Measurements from ENCODE around the gene WTIP. TPM values are rescaled to one million over a fixed set of nuclear protein-coding genes. Genes with fewer than 3 reads are reported as not detected.

WTIP gene
- total and polyA plus RNA-seq, 5 donors: 8.2 to 20.1 (median 17.2) TPM

GRCh38 chr19:34494601-34495000, 13.0 kb downstream of the WTIP start:
- intact Hi-C loops (cut with DNase I): no loop called here
- Histone ChIP-seq H3K27ac (ENCODE audit: low read length) (no peak overlapping the region), H3K27me3 (ENCODE audit: control insufficient read depth, insufficient read depth) (no peaks in the 10 kb centered on the region), H3K9me3 (ENCODE audit: control insufficient read depth, low read length) (no peaks in the 10 kb centered on the region), H3K4me3 (ENCODE audit: low read length) (no peak overlapping the region), H3K4me1 (ENCODE audit: control insufficient read depth, insufficient read depth, low read length) (no peaks in the 10 kb centered on the region)
- WGBS: 95% methylated on average over 11 of the region's 11 CpGs
- ATAC-seq (no peak), DNase-seq (no peak)

- H3K4me1 ChIP-seq (ENCODE audit: control insufficient read depth, insufficient read depth, low read length): no peaks in the 10 kb centered on the region
- no peak overlapping the region for H3K27ac ChIP-seq (ENCODE audit: low read length)
- no peaks in the 10 kb centered on the region for H3K27me3 ChIP-seq (ENCODE audit: control insufficient read depth, insufficient read depth)
- no peak overlapping the region for H3K4me3 ChIP-seq (ENCODE audit: low read length)
- H3K9me3 ChIP-seq (ENCODE audit: control insufficient read depth, low read length): no peaks in the 10 kb centered on the region
- no peak for ATAC-seq
- 94% methylated on average over 18 of the region's 18 CpGs for WGBS
- intact Hi-C loops (cut with DNase I): no loop called here
- no peak for DNase-seq
Observed at GRCh38 chr19:34495416-34495815, 13.9 kb downstream of the WTIP start.

GRCh38 chr19:34497112-34497805, 15.7 kb downstream of the WTIP start:
- intact Hi-C loops (cut with DNase I): no loop called here
- no peak overlapping the region for H3K27ac ChIP-seq (ENCODE audit: low read length)
- H3K9me3 ChIP-seq (ENCODE audit: control insufficient read depth, low read length): no peaks in the 10 kb centered on the region
- DNase-seq: no peak
- no peak for ATAC-seq
- H3K4me3 ChIP-seq (ENCODE audit: low read length): no peak overlapping the region
- no peaks in the 10 kb centered on the region for H3K4me1 ChIP-seq (ENCODE audit: control insufficient read depth, insufficient read depth, low read length)
- no peaks in the 10 kb centered on the region for H3K27me3 ChIP-seq (ENCODE audit: control insufficient read depth, insufficient read depth)
- WGBS: 94% methylated on average over 15 of the region's 15 CpGs

DNA sequence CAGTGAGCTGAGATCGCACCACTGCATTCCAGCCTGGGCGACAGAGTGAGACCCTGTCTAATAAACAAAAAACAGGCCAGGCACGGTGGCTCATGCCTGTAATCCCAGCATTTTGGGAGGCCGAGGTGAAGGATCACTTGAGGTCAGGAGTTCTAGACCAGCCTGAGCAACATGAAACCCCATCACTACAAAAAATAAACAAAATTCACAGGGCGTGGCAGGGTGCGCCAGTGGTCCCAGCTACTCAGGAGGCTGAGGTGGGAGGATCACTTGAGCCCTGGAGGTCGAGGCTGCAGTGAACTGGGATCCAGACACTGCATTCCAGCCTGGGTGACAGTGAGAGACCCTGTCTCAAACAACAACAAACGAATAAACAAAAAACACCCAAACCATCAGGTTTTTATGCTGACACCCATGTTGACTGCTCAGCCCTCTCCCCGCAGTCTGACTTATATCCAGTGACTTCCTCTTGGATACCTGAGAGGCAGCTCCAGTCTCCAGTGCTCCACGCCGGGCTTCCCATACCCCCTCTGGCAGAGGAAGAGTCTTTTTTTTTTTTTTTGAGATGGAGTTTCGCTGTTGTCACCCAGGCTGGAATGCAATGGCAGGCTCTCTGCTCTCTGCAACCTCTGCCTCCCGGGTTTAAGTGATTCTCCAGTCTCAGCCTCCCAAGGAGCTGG, 17.7 kb downstream of the WTIP start:
- WGBS: 88% methylated on average over 13 of the region's 13 CpGs

GRCh38 chr19:34500656-34501120, 19.1 kb downstream of the WTIP start:
- DNase-seq (no peak), ATAC-seq (no peak)
- no peak overlapping the region for H3K4me3 ChIP-seq (ENCODE audit: low read length)
- no peaks in the 10 kb centered on the region for H3K9me3 ChIP-seq (ENCODE audit: control insufficient read depth, low read length)
- intact Hi-C loops (cut with DNase I): loop anchor here in 3 of 4 donors (5.0 kb wide), 1 partner anchor 212 kb away; no protein-coding TSS in a partner anchor
- H3K4me1 ChIP-seq (ENCODE audit: control insufficient read depth, insufficient read depth, low read length): no peaks in the 10 kb centered on the region
- no peaks in the 10 kb centered on the region for H3K27me3 ChIP-seq (ENCODE audit: control insufficient read depth, insufficient read depth)
- 70% methylated on average over 25 of the region's 25 CpGs for WGBS
- H3K27ac ChIP-seq (ENCODE audit: low read length): no peak overlapping the region

More for the DNA sequence above, 17.7 kb downstream of the WTIP start:
- Histone ChIP-seq H3K9me3 (ENCODE audit: control insufficient read depth, low read length) (no peaks in the 10 kb centered on the region), H3K4me1 (ENCODE audit: control insufficient read depth, insufficient read depth, low read length) (no peaks in the 10 kb centered on the region), H3K4me3 (ENCODE audit: low read length) (no peak overlapping the region), H3K27me3 (ENCODE audit: control insufficient read depth, insufficient read depth) (no peaks in the 10 kb centered on the region), H3K27ac (ENCODE audit: low read length) (no peak overlapping the region)
- intact Hi-C loops (cut with DNase I): no loop called here
- ATAC-seq (no peak), DNase-seq (peak in 1 of 3 donors; percentile 31)

DNA sequence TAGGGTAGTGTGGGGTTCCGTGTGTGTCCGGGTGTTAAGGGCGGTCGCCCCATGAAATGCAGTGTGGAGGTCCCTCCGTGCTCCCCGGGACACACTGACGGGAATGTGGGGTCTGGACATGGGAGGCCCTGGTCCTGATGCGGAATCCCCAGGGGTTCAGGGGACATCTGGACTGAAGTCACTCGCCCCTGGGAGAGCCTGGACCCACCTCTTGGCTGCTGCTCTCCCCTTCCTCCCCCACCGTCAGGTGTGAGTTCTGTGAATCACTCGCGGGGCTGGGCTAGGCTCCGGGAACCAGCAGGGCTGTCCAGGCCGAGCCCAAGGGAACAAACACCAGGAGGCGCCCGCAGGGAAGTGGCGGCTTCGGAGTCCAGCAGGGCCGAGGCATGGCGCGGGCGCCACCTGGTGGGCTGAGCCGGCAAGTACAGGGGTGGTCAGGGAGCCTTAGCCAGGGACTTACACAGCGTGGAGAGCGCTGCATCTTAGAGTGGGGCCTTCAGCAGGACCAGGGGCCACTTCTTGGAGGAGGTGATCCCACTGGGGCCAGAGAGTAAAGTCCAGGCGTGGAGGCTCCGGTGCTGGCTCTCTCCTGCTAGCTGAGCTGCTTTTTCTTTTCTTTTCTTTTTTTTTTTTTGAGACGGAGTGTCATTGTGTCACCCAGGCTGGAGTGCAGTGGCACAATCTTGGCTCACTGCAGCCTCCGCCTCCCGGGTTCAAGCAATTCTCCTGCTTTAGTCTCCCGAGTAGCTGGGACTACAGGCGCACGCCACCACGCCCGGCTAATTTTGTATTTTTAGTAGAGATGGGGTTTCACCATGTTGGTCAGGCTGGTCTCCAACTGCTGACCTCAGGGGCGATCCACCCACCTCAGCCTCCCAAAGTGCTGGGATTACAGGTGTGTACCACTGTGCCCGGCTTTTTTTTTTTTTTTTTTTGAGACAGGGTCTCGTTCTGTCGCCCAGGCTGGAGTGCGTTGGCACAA, 20.1 kb downstream of the WTIP start:
- intact Hi-C loops (cut with DNase I): loop anchor here in 3 of 4 donors (5.0 kb wide), 1 partner anchor 211 kb away; no protein-coding TSS in a partner anchor

GRCh38 chr19:34502582-34503411, 21.2 kb downstream of the WTIP start:
- ATAC-seq (peak in 1 of 2 donors; percentile 4), DNase-seq (peak; percentile 45 to 69 (median 54))
- intact Hi-C loops (cut with DNase I): loop anchor here in 3 of 4 donors (5.0 kb wide), 1 partner anchor 210 kb away; no protein-coding TSS in a partner anchor
- no peak overlapping the region for H3K27ac ChIP-seq (ENCODE audit: low read length)
- no peak overlapping the region for H3K4me3 ChIP-seq (ENCODE audit: low read length)
- H3K4me1 ChIP-seq (ENCODE audit: control insufficient read depth, insufficient read depth, low read length): no peaks in the 10 kb centered on the region
- H3K27me3 ChIP-seq (ENCODE audit: control insufficient read depth, insufficient read depth): no peaks in the 10 kb centered on the region
- WGBS: 73% methylated on average over 15 of the region's 15 CpGs
- no peaks in the 10 kb centered on the region for H3K9me3 ChIP-seq (ENCODE audit: control insufficient read depth, low read length)

More for the DNA sequence above, 20.1 kb downstream of the WTIP start:
- 39% methylated on average over 40 of the region's 40 CpGs for WGBS
- no peaks in the 10 kb centered on the region for H3K4me1 ChIP-seq (ENCODE audit: control insufficient read depth, insufficient read depth, low read length)
- H3K27me3 ChIP-seq (ENCODE audit: control insufficient read depth, insufficient read depth): no peaks in the 10 kb centered on the region
- H3K9me3 ChIP-seq (ENCODE audit: control insufficient read depth, low read length): no peaks in the 10 kb centered on the region
- peak; percentile 83 to 87 for ATAC-seq
- H3K4me3 ChIP-seq (ENCODE audit: low read length): no peak overlapping the region
- DNase-seq: peak; percentile 94 to 97 (median 97)
- H3K27ac ChIP-seq (ENCODE audit: low read length): no peak overlapping the region

GRCh38 chr19:34503531-34504272, 22.1 kb downstream of the WTIP start:
- Histone ChIP-seq H3K9me3 (ENCODE audit: control insufficient read depth, low read length) (no peaks in the 10 kb centered on the region), H3K4me3 (ENCODE audit: low read length) (no peak overlapping the region), H3K27me3 (ENCODE audit: control insufficient read depth, insufficient read depth) (no peaks in the 10 kb centered on the region), H3K4me1 (ENCODE audit: control insufficient read depth, insufficient read depth, low read length) (no peaks in the 10 kb centered on the region), H3K27ac (ENCODE audit: low read length) (no peak overlapping the region)
- ATAC-seq: no peak
- peak in 1 of 3 donors; percentile 58 for DNase-seq
- WGBS: 70% methylated on average over 16 of the region's 16 CpGs
- intact Hi-C loops (cut with DNase I): loop anchor here in 3 of 4 donors (5.0 kb wide), 1 partner anchor 209 kb away; no protein-coding TSS in a partner anchor

- no peak overlapping the region for H3K27ac ChIP-seq (ENCODE audit: low read length)
- H3K4me3 ChIP-seq (ENCODE audit: low read length): no peak overlapping the region
- H3K9me3 ChIP-seq (ENCODE audit: control insufficient read depth, low read length): no peaks in the 10 kb centered on the region
- ATAC-seq (no peak), DNase-seq (peak in 1 of 3 donors; percentile 29)
- no peaks in the 10 kb centered on the region for H3K4me1 ChIP-seq (ENCODE audit: control insufficient read depth, insufficient read depth, low read length)
- 74% methylated on average over 6 of the region's 6 CpGs for WGBS
- H3K27me3 ChIP-seq (ENCODE audit: control insufficient read depth, insufficient read depth): no peaks in the 10 kb centered on the region
- intact Hi-C loops (cut with DNase I): loop anchor here in 3 of 4 donors (5.0 kb wide), 1 partner anchor 208 kb away; no protein-coding TSS in a partner anchor
Observed at GRCh38 chr19:34504273-34504808, 22.8 kb downstream of the WTIP start.

Data from right cardiac atrium (tissue), 5 donors.